GM12891 (cell line): ENCODE results near the gene ZDHHC14.

Source experiments
- POLR2A ChIP-seq: IDR thresholded peaks from 2 replicates; pipeline ENCODE4 v1.6.1; 2011; ENCODE audit warnings: low read depth, low read length, control low read depth
- POU2F2 ChIP-seq: IDR thresholded peaks from 2 replicates; pipeline ENCODE4 v1.6.1; 2011; ENCODE audit warnings: low read depth, mild to moderate bottlenecking, control low read depth, low read length, moderate library complexity

GRCh38 chr6:157452096-157452495 lies 71.1 kb downstream of the ZDHHC14 start:
- no peak for TF ChIP-seq POLR2A
- no peak for TF ChIP-seq POU2F2
